GM19239 (cell line): Measurements from ENCODE around the gene GPR31.
A peak's percentile ranks its signal among the peaks of the same experiment; 100 is the strongest.

Experiments used
- DNase-seq: peaks from one replicate; pipeline ENCODE4 v3.0.0; 2011; ENCODE audit warnings: low spot score; ENCODE audit not compliant: insufficient read length
- FAIRE-seq: peaks from 2 replicates; lab custom pipeline; 2011; peaks lifted over from hg19 to GRCh38; lab: Jason Lieb, UNC

Gene GPR31

GRCh38 chr6:167141667-167142432, 15.9 kb downstream of the GPR31 start:
- peak; percentile 96 for FAIRE-seq
- DNase-seq: peak; percentile 55

GRCh38 chr6:167140589-167141474, 16.9 kb downstream of the GPR31 start:
- FAIRE-seq: peak; percentile 75
- DNase-seq: no peak

GRCh38 chr6:167139761-167140160, 18.0 kb downstream of the GPR31 start:
- FAIRE-seq (no peak), DNase-seq (no peak)

- DNase-seq (no peak), FAIRE-seq (no peak)
Observed at GRCh38 chr6:167137881-167138280, 19.9 kb downstream of the GPR31 start.

GRCh38 chr6:167137081-167137480, 20.7 kb downstream of the GPR31 start:
- no peak for DNase-seq

GRCh38 chr6:167136376-167136775, 21.4 kb downstream of the GPR31 start:
- FAIRE-seq (no peak), DNase-seq (no peak)

More at GRCh38 chr6:167137081-167137480, 20.7 kb downstream of the GPR31 start:
- no peak for FAIRE-seq

- DNase-seq (no peak), FAIRE-seq (no peak)
Observed at GRCh38 chr6:167134448-167135328, 23.1 kb downstream of the GPR31 start.

GRCh38 chr6:167130712-167131684, 26.8 kb downstream of the GPR31 start:
- FAIRE-seq (peak; percentile 74), DNase-seq (no peak)

GRCh38 chr6:167130008-167130677, 27.6 kb downstream of the GPR31 start:
- FAIRE-seq: peak; percentile 97
- DNase-seq: peak; percentile 50

GRCh38 chr6:167129562-167129961, 28.2 kb downstream of the GPR31 start:
- no peak for DNase-seq
- no peak for FAIRE-seq

- DNase-seq (no peak), FAIRE-seq (peak; percentile 83)
Observed at GRCh38 chr6:167129159-167129558, 28.6 kb downstream of the GPR31 start.

GRCh38 chr6:167127785-167128531, 29.8 kb downstream of the GPR31 start:
- DNase-seq (no peak), FAIRE-seq (peak; percentile 87)

GRCh38 chr6:167125855-167126349, 31.9 kb downstream of the GPR31 start:
- FAIRE-seq (no peak), DNase-seq (no peak)

GRCh38 chr6:167125410-167125809, 32.4 kb downstream of the GPR31 start:
- FAIRE-seq: no peak

GRCh38 chr6:167124753-167125152, 33.0 kb downstream of the GPR31 start:
- FAIRE-seq: peak; percentile 79
- DNase-seq: no peak

More at GRCh38 chr6:167125410-167125809, 32.4 kb downstream of the GPR31 start:
- DNase-seq: no peak

GRCh38 chr6:167122827-167123657, 34.7 kb downstream of the GPR31 start, which contains the start of gene CCR6:
Gene CCR6, plus strand, starts transcription at chr6:167123096. Its CDS starts 13,039 bp downstream, at chr6:167136135.
- peak; percentile 98 for FAIRE-seq
- no peak for DNase-seq
